Measurements from ENCODE around the gene TTC39C.
A peak's percentile ranks its signal among the peaks of the same experiment; 100 is the strongest.

TTC39C gene

GRCh38 chr18:24118750-24119577, 104.4 kb downstream of the TTC39C start:
- peaks cover 0 to 7% (median 0%) of the 10 kb centered on the region in 5 donors for H3K4me1 ChIP-seq (ENCODE audit: control insufficient read depth in 5 of 5, insufficient read depth in 5 of 5, low read length in 5 of 5)
- H3K9ac ChIP-seq (ENCODE audit: low read length in 5 of 5) = no peak overlapping the region
- no peaks in the 10 kb centered on the region for H3K27me3 ChIP-seq (ENCODE audit: control insufficient read depth in 5 of 5, insufficient read depth in 4 of 5, low read length in 5 of 5)
- H3K27ac ChIP-seq (ENCODE audit: low read depth, low read length) = no peak overlapping the region
- H3K9me3 ChIP-seq (ENCODE audit: control insufficient read depth in 5 of 5, low read length in 5 of 5) = no peaks in the 10 kb centered on the region
- no peak overlapping the region for H3K4me3 ChIP-seq (ENCODE audit: low read depth in 1 of 5, low read length in 5 of 5)
- peaks cover 16 to 35% (median 22%) of the 10 kb centered on the region in 5 donors for H3K36me3 ChIP-seq (ENCODE audit: control insufficient read depth in 5 of 5, insufficient read depth in 5 of 5, low read length in 5 of 5)

- H3K9me3 ChIP-seq (ENCODE audit: control insufficient read depth in 5 of 5, low read length in 5 of 5) = no peaks in the 10 kb centered on the region
- peaks cover 13 to 35% (median 20%) of the 10 kb centered on the region in 5 donors for H3K36me3 ChIP-seq (ENCODE audit: control insufficient read depth in 5 of 5, insufficient read depth in 5 of 5, low read length in 5 of 5)
- H3K4me3 ChIP-seq (ENCODE audit: low read depth in 1 of 5, low read length in 5 of 5) = no peak overlapping the region
- H3K27me3 ChIP-seq (ENCODE audit: control insufficient read depth in 5 of 5, insufficient read depth in 4 of 5, low read length in 5 of 5) = no peaks in the 10 kb centered on the region
- H3K4me1 ChIP-seq (ENCODE audit: control insufficient read depth in 5 of 5, insufficient read depth in 5 of 5, low read length in 5 of 5) = peaks cover 0 to under 1% (median 0%) of the 10 kb centered on the region in 5 donors
- no peak overlapping the region for H3K27ac ChIP-seq (ENCODE audit: low read depth, low read length)
- no peak overlapping the region for H3K9ac ChIP-seq (ENCODE audit: low read length in 5 of 5)
Observed at GRCh38 chr18:24120676-24121075, 106.1 kb downstream of the TTC39C start.

- H3K36me3 ChIP-seq (ENCODE audit: control insufficient read depth in 5 of 5, insufficient read depth in 5 of 5, low read length in 5 of 5) = peaks cover 13 to 38% (median 20%) of the 10 kb centered on the region in 5 donors
- H3K9me3 ChIP-seq (ENCODE audit: control insufficient read depth in 5 of 5, low read length in 5 of 5) = no peaks in the 10 kb centered on the region
- H3K27me3 ChIP-seq (ENCODE audit: control insufficient read depth in 5 of 5, insufficient read depth in 4 of 5, low read length in 5 of 5) = no peaks in the 10 kb centered on the region
- no peak overlapping the region for H3K9ac ChIP-seq (ENCODE audit: low read length in 5 of 5)
- H3K4me1 ChIP-seq (ENCODE audit: control insufficient read depth in 5 of 5, insufficient read depth in 5 of 5, low read length in 5 of 5) = peaks cover 0 to 10% (median 4%) of the 10 kb centered on the region in 5 donors
- H3K27ac ChIP-seq (ENCODE audit: low read depth, low read length) = no peak overlapping the region
- H3K4me3 ChIP-seq (ENCODE audit: low read depth in 1 of 5, low read length in 5 of 5) = no peak overlapping the region
Observed at GRCh38 chr18:24121625-24122024, 107.1 kb downstream of the TTC39C start.

GRCh38 chr18:24126155-24126961, 111.8 kb downstream of the TTC39C start:
- H3K4me1 ChIP-seq (ENCODE audit: control insufficient read depth in 5 of 5, insufficient read depth in 5 of 5, low read length in 5 of 5) = peaks cover 0 to 12% (median 5%) of the 10 kb centered on the region in 5 donors
- H3K9me3 ChIP-seq (ENCODE audit: control insufficient read depth in 5 of 5, low read length in 5 of 5) = no peaks in the 10 kb centered on the region
- no peaks in the 10 kb centered on the region for H3K27me3 ChIP-seq (ENCODE audit: control insufficient read depth in 5 of 5, insufficient read depth in 4 of 5, low read length in 5 of 5)
- no peak overlapping the region for H3K4me3 ChIP-seq (ENCODE audit: low read depth in 1 of 5, low read length in 5 of 5)
- H3K9ac ChIP-seq (ENCODE audit: low read length in 5 of 5) = no peak overlapping the region
- peaks cover 22 to 34% (median 30%) of the 10 kb centered on the region in 5 donors for H3K36me3 ChIP-seq (ENCODE audit: control insufficient read depth in 5 of 5, insufficient read depth in 5 of 5, low read length in 5 of 5)
- no peak overlapping the region for H3K27ac ChIP-seq (ENCODE audit: low read depth, low read length)

- Histone ChIP-seq H3K9me3 (ENCODE audit: control insufficient read depth in 5 of 5, low read length in 5 of 5) (no peaks in the 10 kb centered on the region), H3K27me3 (ENCODE audit: control insufficient read depth in 5 of 5, insufficient read depth in 4 of 5, low read length in 5 of 5) (no peaks in the 10 kb centered on the region), H3K4me1 (ENCODE audit: control insufficient read depth in 5 of 5, insufficient read depth in 5 of 5, low read length in 5 of 5) (peaks cover 0 to 12% (median 5%) of the 10 kb centered on the region in 5 donors), H3K36me3 (ENCODE audit: control insufficient read depth in 5 of 5, insufficient read depth in 5 of 5, low read length in 5 of 5) (peaks cover 25 to 42% (median 31%) of the 10 kb centered on the region in 5 donors), H3K4me3 (ENCODE audit: low read depth in 1 of 5, low read length in 5 of 5) (no peak overlapping the region), H3K27ac (ENCODE audit: low read depth, low read length) (no peak overlapping the region), H3K9ac (ENCODE audit: low read length in 5 of 5) (no peak overlapping the region)
Observed at GRCh38 chr18:24127735-24128134, 113.2 kb downstream of the TTC39C start.

GRCh38 chr18:24128700-24129099, 114.1 kb downstream of the TTC39C start:
- no peaks in the 10 kb centered on the region for H3K27me3 ChIP-seq (ENCODE audit: control insufficient read depth in 5 of 5, insufficient read depth in 4 of 5, low read length in 5 of 5)
- H3K9ac ChIP-seq (ENCODE audit: low read length in 5 of 5) = no peak overlapping the region
- no peak overlapping the region for H3K4me3 ChIP-seq (ENCODE audit: low read depth in 1 of 5, low read length in 5 of 5)
- H3K36me3 ChIP-seq (ENCODE audit: control insufficient read depth in 5 of 5, insufficient read depth in 5 of 5, low read length in 5 of 5) = peaks cover 25 to 49% (median 35%) of the 10 kb centered on the region in 5 donors
- peaks cover 0 to 12% (median 5%) of the 10 kb centered on the region in 5 donors for H3K4me1 ChIP-seq (ENCODE audit: control insufficient read depth in 5 of 5, insufficient read depth in 5 of 5, low read length in 5 of 5)
- H3K27ac ChIP-seq (ENCODE audit: low read depth, low read length) = no peak overlapping the region
- no peaks in the 10 kb centered on the region for H3K9me3 ChIP-seq (ENCODE audit: control insufficient read depth in 5 of 5, low read length in 5 of 5)

- Histone ChIP-seq H3K4me3 (ENCODE audit: low read depth in 1 of 5, low read length in 5 of 5) (no peak overlapping the region), H3K27me3 (ENCODE audit: control insufficient read depth in 5 of 5, insufficient read depth in 4 of 5, low read length in 5 of 5) (no peaks in the 10 kb centered on the region), H3K4me1 (ENCODE audit: control insufficient read depth in 5 of 5, insufficient read depth in 5 of 5, low read length in 5 of 5) (peaks cover 0 to 12% (median 5%) of the 10 kb centered on the region in 5 donors), H3K9me3 (ENCODE audit: control insufficient read depth in 5 of 5, low read length in 5 of 5) (no peaks in the 10 kb centered on the region), H3K9ac (ENCODE audit: low read length in 5 of 5) (no peak overlapping the region), H3K27ac (ENCODE audit: low read depth, low read length) (no peak overlapping the region), H3K36me3 (ENCODE audit: control insufficient read depth in 5 of 5, insufficient read depth in 5 of 5, low read length in 5 of 5) (peaks cover 25 to 42% (median 32%) of the 10 kb centered on the region in 5 donors)
Observed at GRCh38 chr18:24130494-24130893, 115.9 kb downstream of the TTC39C start.

- peaks cover 8 to 15% (median 11%) of the 10 kb centered on the region in 5 donors for H3K36me3 ChIP-seq (ENCODE audit: control insufficient read depth in 5 of 5, insufficient read depth in 5 of 5, low read length in 5 of 5)
- no peaks in the 10 kb centered on the region for H3K9me3 ChIP-seq (ENCODE audit: control insufficient read depth in 5 of 5, low read length in 5 of 5)
- no peak overlapping the region for H3K9ac ChIP-seq (ENCODE audit: low read length in 5 of 5)
- no peaks in the 10 kb centered on the region for H3K27me3 ChIP-seq (ENCODE audit: control insufficient read depth in 5 of 5, insufficient read depth in 4 of 5, low read length in 5 of 5)
- peaks cover 0 to 17% (median 12%) of the 10 kb centered on the region in 5 donors for H3K4me1 ChIP-seq (ENCODE audit: control insufficient read depth in 5 of 5, insufficient read depth in 5 of 5, low read length in 5 of 5)
- H3K4me3 ChIP-seq (ENCODE audit: low read depth in 1 of 5, low read length in 5 of 5) = no peak overlapping the region
- no peak overlapping the region for H3K27ac ChIP-seq (ENCODE audit: low read depth, low read length)
Observed at GRCh38 chr18:24136967-24137373, 122.4 kb downstream of the TTC39C start.

GRCh38 chr18:24138409-24138788, 123.8 kb downstream of the TTC39C start:
- H3K4me1 ChIP-seq (ENCODE audit: control insufficient read depth in 5 of 5, insufficient read depth in 5 of 5, low read length in 5 of 5) = peaks cover 0 to 21% (median 15%) of the 10 kb centered on the region in 5 donors
- H3K36me3 ChIP-seq (ENCODE audit: control insufficient read depth in 5 of 5, insufficient read depth in 5 of 5, low read length in 5 of 5) = peaks cover 0 to 2% (median 0%) of the 10 kb centered on the region in 5 donors
- no peaks in the 10 kb centered on the region for H3K9me3 ChIP-seq (ENCODE audit: control insufficient read depth in 5 of 5, low read length in 5 of 5)
- peak overlapping the region in 4 of 5 donors; percentile 66 to 79 (median 70) for H3K9ac ChIP-seq (ENCODE audit: low read length in 5 of 5)
- no peaks in the 10 kb centered on the region for H3K27me3 ChIP-seq (ENCODE audit: control insufficient read depth in 5 of 5, insufficient read depth in 4 of 5, low read length in 5 of 5)
- H3K27ac ChIP-seq (ENCODE audit: low read depth, low read length) = peak overlapping the region; percentile 4
- H3K4me3 ChIP-seq (ENCODE audit: low read depth in 1 of 5, low read length in 5 of 5) = peak overlapping the region; percentile 65 to 80 (median 69)
